Mucosa of descending colon (tissue), 3 donors: ENCODE measurements around the gene TLL1. TPM values are rescaled to one million over a fixed set of nuclear protein-coding genes. Genes with fewer than 3 reads are reported as not detected.
A peak's percentile ranks its signal among the peaks of the same experiment; 100 is the strongest.

ENCODE experiments used
- ATAC-seq: fragments of 200-7000 bp; cut with Tn5 transposase; one replicate; pipeline ENCODE4 v1.9.1; 2020; ENCODE audit warnings: mild to moderate bottlenecking, moderate library complexity
- DNase-seq, 3 donors: peaks; one replicate each; pipeline ENCODE4 v3.0.0-alpha.2; 2020
- H3K36me3 ChIP-seq: fragments of 200-600 bp; one replicate; pipeline ENCODE4 v1.8.0; 2021; ENCODE audit warnings: low read depth, mild to moderate bottlenecking
- H3K4me1 ChIP-seq: fragments of 200-600 bp; one replicate; pipeline ENCODE4 v1.8.0; 2021; ENCODE audit warnings: low read depth, mild to moderate bottlenecking
- H3K4me3 ChIP-seq: fragments of 200-600 bp; one replicate; pipeline ENCODE4 v1.8.0; 2021; ENCODE audit warnings: mild to moderate bottlenecking
- H3K9me3 ChIP-seq: fragments of 200-600 bp; one replicate; pipeline ENCODE4 v1.8.0; 2021; ENCODE audit warnings: mild to moderate bottlenecking
- intact Hi-C, 2 donors: fragments of 100-400 bp; cut with DNase I in 1 of 2; cut with micrococcal nuclease in 1 of 2; formaldehyde crosslinking; loops; one replicate each; pipeline versions ENCODE4 v1.11.0 to v1.11.1; 2022; cut with DNase I, micrococcal nuclease
- total RNA-seq, 3 donors: library from RNA; stranded (reverse); fragmentation: NEBNext Ultra II Directional in 2 of 3; extraction: Animal tissue kit (Norgen Biotek cat#: 25700) in 2 of 3; gene quantifications; one replicate each; pipeline versions ENCODE4 v1.2.1 to v1.2.4, GENCODE V29; 2021 to 2023
- TF ChIP-seq, protein P1 (sequence below): fragments of 200-600 bp; IDR thresholded peaks from one replicate; pipeline ENCODE4 v1.8.0; 2022; ENCODE audit warnings: antibody characterized with exemption, mild to moderate bottlenecking
- donor health status: DM: no; HTN: no; CAD: no; lungs with moderate emphysema.
- donor health status: DM: no; HTN: no; CAD: no.
- donor health status: DM: no; HTN: yes; CAD: no.

The TLL1 gene
- total RNA-seq, 3 donors from 2014 or later = 2.4 to 4.8 (median 2.5) TPM

DNA sequence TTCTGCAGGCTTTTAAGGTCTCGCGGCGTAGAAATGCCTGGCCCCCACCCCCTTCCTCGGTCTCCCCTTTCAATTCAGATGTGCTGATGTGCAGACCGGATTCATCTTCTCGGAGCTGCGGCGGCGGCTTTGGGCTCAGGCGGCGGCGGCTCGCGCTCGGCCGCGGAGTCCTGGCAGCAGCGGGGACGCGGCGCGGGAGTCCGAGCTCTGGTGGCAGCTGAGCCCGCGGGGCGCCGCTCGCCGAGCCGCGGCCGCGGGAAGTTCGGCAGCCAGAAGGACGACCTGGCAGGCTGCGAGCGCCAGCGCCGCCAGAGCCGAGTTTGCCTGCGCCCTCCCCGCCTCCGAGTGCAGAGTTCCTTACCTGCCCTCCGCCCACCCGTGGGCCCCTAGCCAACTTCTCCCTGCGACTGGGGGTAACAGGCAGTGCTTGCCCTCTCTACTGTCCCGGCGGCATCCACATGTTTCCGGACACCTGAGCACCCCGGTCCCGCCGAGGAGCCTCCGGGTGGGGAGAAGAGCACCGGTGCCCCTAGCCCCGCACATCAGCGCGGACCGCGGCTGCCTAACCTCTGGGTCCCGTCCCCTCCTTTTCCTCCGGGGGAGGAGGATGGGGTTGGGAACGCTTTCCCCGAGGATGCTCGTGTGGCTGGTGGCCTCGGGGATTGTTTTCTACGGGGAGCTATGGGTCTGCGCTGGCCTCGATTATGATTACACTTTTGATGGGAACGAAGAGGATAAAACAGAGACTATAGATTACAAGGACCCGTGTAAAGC, 448 bp downstream of the TLL1 start:
- no peaks in the 10 kb centered on the region for H3K36me3 ChIP-seq
- H3K4me3 ChIP-seq = no peak overlapping the region
- H3K4me1 ChIP-seq = no peaks in the 10 kb centered on the region
- no peaks in the 10 kb centered on the region for H3K9me3 ChIP-seq
- TF ChIP-seq, protein P1, sequence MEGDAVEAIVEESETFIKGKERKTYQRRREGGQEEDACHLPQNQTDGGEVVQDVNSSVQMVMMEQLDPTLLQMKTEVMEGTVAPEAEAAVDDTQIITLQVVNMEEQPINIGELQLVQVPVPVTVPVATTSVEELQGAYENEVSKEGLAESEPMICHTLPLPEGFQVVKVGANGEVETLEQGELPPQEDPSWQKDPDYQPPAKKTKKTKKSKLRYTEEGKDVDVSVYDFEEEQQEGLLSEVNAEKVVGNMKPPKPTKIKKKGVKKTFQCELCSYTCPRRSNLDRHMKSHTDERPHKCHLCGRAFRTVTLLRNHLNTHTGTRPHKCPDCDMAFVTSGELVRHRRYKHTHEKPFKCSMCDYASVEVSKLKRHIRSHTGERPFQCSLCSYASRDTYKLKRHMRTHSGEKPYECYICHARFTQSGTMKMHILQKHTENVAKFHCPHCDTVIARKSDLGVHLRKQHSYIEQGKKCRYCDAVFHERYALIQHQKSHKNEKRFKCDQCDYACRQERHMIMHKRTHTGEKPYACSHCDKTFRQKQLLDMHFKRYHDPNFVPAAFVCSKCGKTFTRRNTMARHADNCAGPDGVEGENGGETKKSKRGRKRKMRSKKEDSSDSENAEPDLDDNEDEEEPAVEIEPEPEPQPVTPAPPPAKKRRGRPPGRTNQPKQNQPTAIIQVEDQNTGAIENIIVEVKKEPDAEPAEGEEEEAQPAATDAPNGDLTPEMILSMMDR = no peak
- intact Hi-C loops = no loop called here
- ATAC-seq (peak; percentile 38), DNase-seq (peak in 1 of 3 donors; percentile 24)

- Histone ChIP-seq H3K4me1 (no peaks in the 10 kb centered on the region), H3K36me3 (no peaks in the 10 kb centered on the region), H3K9me3 (no peaks in the 10 kb centered on the region), H3K4me3 (no peak overlapping the region)
- no peak for ATAC-seq
- DNase-seq = no peak
- TF ChIP-seq, protein P1 = no peak
- intact Hi-C loops = no loop called here
Observed at GRCh38 chr4:165874072-165874790, 1.2 kb downstream of the TLL1 start.

DNA sequence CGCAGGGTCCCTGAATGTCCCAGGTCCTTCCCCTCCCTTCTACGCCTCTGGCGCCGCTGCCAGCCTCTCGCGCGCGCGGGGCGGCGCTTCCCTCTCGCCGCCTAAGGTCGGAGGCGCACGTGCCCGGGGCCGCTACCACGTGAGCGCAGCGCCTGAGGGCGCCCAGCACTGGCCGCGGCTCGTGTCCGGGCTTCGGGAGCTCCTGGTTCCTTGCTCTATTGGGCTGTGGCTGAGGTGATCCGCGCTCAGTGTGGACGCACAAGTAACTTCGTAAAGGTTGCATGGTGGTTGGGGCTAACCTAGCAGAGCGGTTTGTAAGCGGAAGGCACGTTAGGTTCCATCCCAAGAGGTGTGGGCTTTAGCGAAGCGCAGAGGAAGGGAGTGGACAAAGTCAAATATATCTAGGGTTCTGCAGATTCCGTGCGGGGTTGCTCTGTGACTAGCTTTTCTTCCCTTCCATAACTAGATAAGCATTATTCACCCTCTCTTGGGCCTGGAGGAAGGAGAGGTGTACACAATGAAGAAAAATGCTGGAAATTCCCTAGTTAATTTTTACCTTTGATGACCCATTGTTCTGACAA, 1.8 kb downstream of the TLL1 start:
- ATAC-seq = peak; percentile 49
- TF ChIP-seq, protein P1 = no peak
- intact Hi-C loops = no loop called here

GRCh38 chr4:165875446-165875845, 2.4 kb downstream of the TLL1 start:
- ATAC-seq = no peak
- Histone ChIP-seq H3K4me3 (no peak overlapping the region), H3K4me1 (no peaks in the 10 kb centered on the region), H3K9me3 (no peaks in the 10 kb centered on the region), H3K36me3 (no peaks in the 10 kb centered on the region)
- intact Hi-C loops = no loop called here
- TF ChIP-seq, protein P1 = no peak
- no peak for DNase-seq

More for the DNA sequence above, 1.8 kb downstream of the TLL1 start:
- H3K9me3 ChIP-seq = no peaks in the 10 kb centered on the region
- H3K4me1 ChIP-seq = no peaks in the 10 kb centered on the region
- H3K36me3 ChIP-seq = no peaks in the 10 kb centered on the region
- DNase-seq = peak in 1 of 3 donors; percentile 24
- H3K4me3 ChIP-seq = no peak overlapping the region

- H3K9me3 ChIP-seq = no peaks in the 10 kb centered on the region
- H3K36me3 ChIP-seq = no peaks in the 10 kb centered on the region
- H3K4me1 ChIP-seq = no peaks in the 10 kb centered on the region
- ATAC-seq (no peak), DNase-seq (no peak)
- TF ChIP-seq, protein P1 = no peak
- intact Hi-C loops = no loop called here
- H3K4me3 ChIP-seq = no peak overlapping the region
Observed at GRCh38 chr4:165877286-165877685, 4.2 kb downstream of the TLL1 start.
